AG09319 (cell line): ENCODE measurements around the gene GRM1.

Experiments used
- DNase-seq: peaks from one replicate; pipeline ENCODE4 v3.0.0-alpha.2; 2010; ENCODE audit warnings: low read depth; ENCODE audit errors: extremely low read depth
- TF ChIP-seq, protein P1 (sequence below): IDR thresholded peaks from 2 replicates; pipeline ENCODE4 v1.5.1; 2011; ENCODE audit warnings: low read depth, mild to moderate bottlenecking, inconsistent platforms, low read length, moderate library complexity

GRM1 gene

DNA sequence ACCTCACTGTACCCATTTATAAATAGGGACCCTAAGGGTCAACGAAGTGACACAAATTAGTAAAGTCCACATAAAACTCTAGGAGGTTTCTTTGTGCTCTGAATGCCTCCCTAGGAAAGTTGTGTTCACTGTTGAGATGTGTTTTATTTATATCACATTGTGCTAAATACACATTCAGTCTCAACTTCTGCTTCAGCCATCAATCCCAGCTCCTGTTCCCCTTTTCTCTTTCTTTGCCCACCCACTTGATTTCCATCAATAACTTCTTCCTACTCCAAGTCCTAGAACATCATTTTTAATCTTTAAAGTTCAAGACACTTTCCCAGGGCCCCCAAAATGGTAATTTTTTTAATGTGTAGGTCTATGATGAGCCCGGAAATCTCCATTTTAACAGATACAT, 306.5 kb downstream of the GRM1 start:
- no peak for DNase-seq
- TF ChIP-seq, protein P1, sequence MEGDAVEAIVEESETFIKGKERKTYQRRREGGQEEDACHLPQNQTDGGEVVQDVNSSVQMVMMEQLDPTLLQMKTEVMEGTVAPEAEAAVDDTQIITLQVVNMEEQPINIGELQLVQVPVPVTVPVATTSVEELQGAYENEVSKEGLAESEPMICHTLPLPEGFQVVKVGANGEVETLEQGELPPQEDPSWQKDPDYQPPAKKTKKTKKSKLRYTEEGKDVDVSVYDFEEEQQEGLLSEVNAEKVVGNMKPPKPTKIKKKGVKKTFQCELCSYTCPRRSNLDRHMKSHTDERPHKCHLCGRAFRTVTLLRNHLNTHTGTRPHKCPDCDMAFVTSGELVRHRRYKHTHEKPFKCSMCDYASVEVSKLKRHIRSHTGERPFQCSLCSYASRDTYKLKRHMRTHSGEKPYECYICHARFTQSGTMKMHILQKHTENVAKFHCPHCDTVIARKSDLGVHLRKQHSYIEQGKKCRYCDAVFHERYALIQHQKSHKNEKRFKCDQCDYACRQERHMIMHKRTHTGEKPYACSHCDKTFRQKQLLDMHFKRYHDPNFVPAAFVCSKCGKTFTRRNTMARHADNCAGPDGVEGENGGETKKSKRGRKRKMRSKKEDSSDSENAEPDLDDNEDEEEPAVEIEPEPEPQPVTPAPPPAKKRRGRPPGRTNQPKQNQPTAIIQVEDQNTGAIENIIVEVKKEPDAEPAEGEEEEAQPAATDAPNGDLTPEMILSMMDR = no peak

- DNase-seq = no peak
- TF ChIP-seq, protein P1 = no peak
These were observed 307.3 kb downstream of the GRM1 start for GRCh38 chr6:146336191-146336590.

DNA sequence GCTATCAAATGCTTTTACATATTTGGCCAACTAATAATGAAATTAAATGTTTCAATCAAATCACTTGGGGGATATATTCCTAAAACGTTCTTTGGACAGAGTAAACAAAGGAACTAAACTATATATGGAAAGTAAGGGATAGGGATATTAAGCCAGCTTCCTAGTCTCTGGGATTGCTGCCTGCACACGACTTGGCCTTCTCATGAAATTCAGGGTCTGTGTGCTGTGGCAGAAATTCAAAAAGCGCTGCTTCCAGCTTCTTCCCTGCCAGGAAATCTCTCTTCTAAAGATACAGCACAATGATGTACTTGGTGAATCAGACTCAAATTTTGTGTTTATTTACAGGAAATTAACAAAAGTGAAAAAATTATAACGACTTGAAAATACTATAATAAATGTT, 308.5 kb downstream of the GRM1 start:
- TF ChIP-seq, protein P1 = no peak
- no peak for DNase-seq

DNA sequence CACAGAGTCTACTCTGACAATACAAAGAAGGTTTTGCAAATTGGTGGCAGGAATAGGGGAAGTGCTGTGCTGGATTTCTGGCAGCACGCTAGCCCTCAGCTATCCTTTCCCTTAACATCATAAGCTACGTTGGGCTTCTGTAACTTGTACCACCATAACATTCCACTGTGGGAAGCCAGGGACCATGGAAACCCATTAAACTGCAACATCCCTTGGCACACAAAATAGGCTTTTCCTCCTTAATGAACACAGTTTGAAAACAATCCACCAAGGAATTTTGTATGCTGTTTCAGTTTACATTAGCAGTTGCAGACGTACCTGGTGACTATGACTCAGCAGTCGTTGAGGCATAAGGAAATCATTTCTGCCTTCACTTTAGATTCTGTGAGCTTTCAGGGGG, 310.9 kb downstream of the GRM1 start:
- TF ChIP-seq, protein P1 = no peak
- DNase-seq = no peak

- no peak for DNase-seq
- TF ChIP-seq, protein P1 = no peak
These were observed 312.8 kb downstream of the GRM1 start for GRCh38 chr6:146341493-146342230.

DNA sequence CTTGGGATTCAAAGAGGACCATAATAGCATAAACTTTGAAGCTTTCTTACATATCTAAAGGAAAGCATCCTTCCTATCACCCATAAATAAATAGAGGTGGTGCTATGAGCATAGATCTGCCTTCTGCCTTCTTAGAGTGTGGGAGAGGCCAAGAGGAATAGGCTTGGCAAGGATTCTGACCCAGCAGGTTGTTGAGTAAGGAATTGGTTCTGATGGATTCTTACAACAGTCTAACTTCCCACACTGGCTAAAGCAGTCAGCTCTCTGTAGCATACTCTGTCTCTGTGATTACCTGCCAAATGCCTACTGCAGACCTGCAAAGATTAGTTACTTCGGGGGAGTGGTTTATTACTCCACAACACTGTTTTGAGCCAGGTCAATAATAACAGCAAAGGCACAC, 316.7 kb downstream of the GRM1 start:
- no peak for DNase-seq
- TF ChIP-seq, protein P1 = no peak

- TF ChIP-seq, protein P1 = no peak
- DNase-seq = no peak
These were observed 318.2 kb downstream of the GRM1 start for GRCh38 chr6:146347090-146347489.
